GM12878 (cell line): ENCODE data around the gene GPR78. TPM values are rescaled to one million over a fixed set of nuclear protein-coding genes. Genes with fewer than 3 reads are reported as not detected.

ENCODE experiments used
- ATAC-seq: fragments of 200-7000 bp; cut with Tn5 transposase; 3 replicates; pipeline ENCODE4 v1.9.1; 2020; ENCODE audit warnings: mild to moderate bottlenecking, moderate library complexity
- BruUV-seq: library from RNA; stranded (reverse); fragments of 400-500 nt; replicated peaks from 2 replicates; lab custom pipeline; 2021; lab: Mats Ljungman, UMichigan
- CTCF ChIA-PET: fragments of 300-600 bp; sonication (Branson Sonifier 250); formaldehyde crosslinking; extraction: SDS; loops from one replicate; lab custom pipeline; 2021; ENCODE audit warnings: inconsistent platforms; lab: Yijun Ruan, JAX
- POLR2A ChIA-PET: fragments of 350-600 bp; formaldehyde crosslinking; extraction: SDS; loops from one replicate; lab custom pipeline; 2021; ENCODE audit warnings: inconsistent platforms; lab: Charles Lee
- RAD21 ChIA-PET: fragments of 300-600 bp; sonication (Branson Sonifier 250); formaldehyde crosslinking; loops from one replicate; lab custom pipeline; 2023; ENCODE audit warnings: antibody characterized with exemption; ENCODE audit not compliant: unreplicated experiment; lab: Charles Lee
- SMC1A ChIA-PET: fragments of 300-600 bp; sonication (Branson Sonifier 250); formaldehyde crosslinking; loops from one replicate; lab custom pipeline; 2023; ENCODE audit not compliant: unreplicated experiment, uncharacterized antibody; lab: Charles Lee
- DNase-seq: peaks from one replicate; pipeline ENCODE4 v3.0.0-alpha.2; 2011; ENCODE audit warnings: low read depth, low spot score
- FAIRE-seq: peaks from 3 replicates; lab custom pipeline; 2011; peaks lifted over from hg19 to GRCh38; lab: Jason Lieb, UNC
- H2AFZ ChIP-seq: 2 replicates; pipeline ENCODE4 v1.6.0; 2011; ENCODE audit warnings: low read depth, low read length, control low read depth; ENCODE audit not compliant: control insufficient read depth
- H3K27ac ChIP-seq: 2 replicates; pipeline ENCODE4 v1.5.1; 2011; ENCODE audit warnings: control low read depth; ENCODE audit not compliant: control insufficient read depth, insufficient read depth
- H3K27me3 ChIP-seq, 2 experiments: replicated peaks in 1 of 2; 2 replicates each; pipeline versions ENCODE4 v1.6.0 to v1.6.1; 2011; ENCODE audit warnings: low read length in 1 of 2; ENCODE audit not compliant: control insufficient read depth in 2 of 2, insufficient read depth in 2 of 2
- H3K36me3 ChIP-seq, 2 experiments: 2 replicates each; pipeline ENCODE4 v1.5.1; 2011; ENCODE audit warnings: low read length in 1 of 2; ENCODE audit not compliant: control insufficient read depth in 2 of 2, insufficient read depth in 2 of 2
- H3K4me1 ChIP-seq: 2 replicates; pipeline ENCODE4 v1.6.1; 2011; ENCODE audit warnings: mild to moderate bottlenecking, low read length, moderate library complexity, mixed read lengths; ENCODE audit not compliant: control insufficient read depth, insufficient read depth
- H3K4me2 ChIP-seq: 2 replicates; pipeline ENCODE4 v1.6.0; 2011; ENCODE audit warnings: control low read depth; ENCODE audit not compliant: control insufficient read depth, insufficient read depth
- H3K4me3 ChIP-seq: fragments of 200-600 bp; sonication (generic); 2 replicates; pipeline ENCODE4 v1.5.1; 2016
- H3K79me2 ChIP-seq: 2 replicates; pipeline ENCODE4 v1.6.0; 2011; ENCODE audit warnings: low read length; ENCODE audit not compliant: control insufficient read depth, insufficient read depth
- H3K9ac ChIP-seq: 2 replicates; pipeline ENCODE4 v1.8.0; 2011; ENCODE audit warnings: low read length, control low read depth, mixed read lengths; ENCODE audit not compliant: control insufficient read depth, insufficient read depth
- H3K9me3 ChIP-seq: replicated peaks from 3 replicates; pipeline ENCODE4 v1.5.1; 2011; ENCODE audit warnings: mild to moderate bottlenecking, low read length; ENCODE audit not compliant: control insufficient read depth, insufficient read depth
- H4K20me1 ChIP-seq: 2 replicates; pipeline ENCODE4 v1.6.0; 2011; ENCODE audit not compliant: control insufficient read depth, insufficient read depth
- CHD2 ChIP-seq: IDR thresholded peaks from 2 replicates; pipeline ENCODE4 v1.6.1; 2011; ENCODE audit warnings: low read depth, low read length, improper control_type of control experiment, borderline replicate concordance
- CREB1 ChIP-seq: IDR thresholded peaks from 2 replicates; pipeline ENCODE4 v1.6.1; 2012; ENCODE audit warnings: low read depth, mild to moderate bottlenecking, inconsistent platforms
- EP300 ChIP-seq, 2 experiments: fragments of 150-350 bp in 1 of 2; IDR thresholded peaks; 2 replicates each; pipeline ENCODE4 v1.6.1; 2011 to 2012; ENCODE audit warnings: low read depth in 2 of 2, low read length in 2 of 2, borderline replicate concordance in 1 of 2, improper control_type of control experiment in 1 of 2, inconsistent platforms in 1 of 2; ENCODE audit not compliant: control insufficient read depth in 1 of 2
- ESRRA ChIP-seq: IDR thresholded peaks from 2 replicates; pipeline ENCODE4 v1.6.1; 2012; ENCODE audit warnings: mild to moderate bottlenecking, low read length, improper control_type of control experiment
- GABPA ChIP-seq: IDR thresholded peaks from 2 replicates; pipeline ENCODE4 v1.6.1; 2014; ENCODE audit warnings: antibody characterized with exemption, low read depth, mild to moderate bottlenecking, inconsistent platforms
- HDGF ChIP-seq: fragments of 450-650 bp; IDR thresholded peaks from 2 replicates; pipeline ENCODE4 v1.6.1; 2016; ENCODE audit warnings: antibody characterized with exemption
- JUND ChIP-seq: IDR thresholded peaks from 2 replicates; pipeline ENCODE4 v1.6.1; 2012; ENCODE audit warnings: low read depth, mild to moderate bottlenecking, low read length, improper control_type of control experiment, moderate library complexity
- MTA3 ChIP-seq: IDR thresholded peaks from 2 replicates; pipeline ENCODE4 v1.6.1; 2012; ENCODE audit warnings: low read length, inconsistent platforms, borderline replicate concordance
- NKRF ChIP-seq: fragments of 450-650 bp; conservative IDR thresholded peaks from 2 replicates; pipeline ENCODE4 v1.6.1; 2017; ENCODE audit warnings: mild to moderate bottlenecking, moderate library complexity
- PBX3 ChIP-seq: IDR thresholded peaks from 2 replicates; pipeline ENCODE4 v1.6.1; 2011; ENCODE audit warnings: mild to moderate bottlenecking, low read depth, low read length, moderate library complexity; ENCODE audit not compliant: insufficient replicate concordance
- RAD51 ChIP-seq: fragments of 450-650 bp; IDR thresholded peaks from 2 replicates; pipeline ENCODE4 v1.6.1; 2016; ENCODE audit warnings: moderate library complexity, mild to moderate bottlenecking, inconsistent platforms
- SRF ChIP-seq, 2 experiments: IDR thresholded peaks; 2 replicates each; pipeline ENCODE4 v1.6.1; 2011; ENCODE audit warnings: low read depth in 2 of 2, low read length in 2 of 2, mild to moderate bottlenecking in 1 of 2, moderate library complexity in 1 of 2
- YY1 ChIP-seq: IDR thresholded peaks from 2 replicates; pipeline ENCODE4 v1.6.1; 2011; ENCODE audit warnings: low read depth, mild to moderate bottlenecking, low read length
- ZBTB33 ChIP-seq: fragments of 450-650 bp; IDR thresholded peaks from 2 replicates; pipeline ENCODE4 v1.6.1; 2017; ENCODE audit warnings: mild to moderate bottlenecking
- ZNF24 ChIP-seq: fragments of 450-650 bp; IDR thresholded peaks from 2 replicates; pipeline ENCODE4 v1.6.1; 2017; ENCODE audit warnings: antibody characterized with exemption, mild to moderate bottlenecking
- ZNF687 ChIP-seq: fragments of 450-650 bp; IDR thresholded peaks from 2 replicates; pipeline ENCODE4 v1.6.1; 2017; ENCODE audit warnings: mild to moderate bottlenecking, moderate library complexity
- WGBS: methylation state at CpG from one replicate; pipeline ENCODE4 v1.1.6; 2016; ENCODE audit warnings: low lambda C conversion rate; ENCODE audit not compliant: insufficient replicate concordance, insufficient coverage; ENCODE audit errors: missing lambda C conversion rate; 5-methylcytosine and 5-hydroxymethylcytosine counted together
- in situ Hi-C: fragments of 300-500 bp; cut with MboI; formaldehyde crosslinking; loops from 9 replicates; pipeline ENCODE4 v1.14.3; 2018; ENCODE audit warnings: mixed read lengths
- intact Hi-C: fragments of 100-400 bp; cut with micrococcal nuclease; formaldehyde crosslinking; loops from one replicate; pipeline ENCODE4 v1.14.2; 2022; ENCODE audit not compliant: unreplicated experiment
- polyA plus RNA-seq, 11 experiments: library from polyadenylated mRNA; depleted of rRNA in 4 of 11; unstranded in 6 of 11; stranded (reverse) in 5 of 11; fragments of >200 nt; fragmentation: Nextera tagmentation in 4 of 11; fragmentation: Illumina TruSeq in 1 of 11; extraction: Ambion mirVana in 4 of 11; extraction: Trizol in 1 of 11; gene quantifications; 1 replicate in 1 of 11; 2 replicates in 10 of 11; pipeline versions ENCODE4 v1.2.1 to v1.2.3, GENCODE V29; 2011 to 2016; ENCODE audit warnings: inconsistent platforms in 2 of 11, missing spikeins in 2 of 11, low read depth in 1 of 11
- total RNA-seq, 4 experiments: library from RNA; depleted of rRNA in 3 of 4; stranded (reverse); fragments of >200 nt in 3 of 4; fragmentation: Illumina TruSeq in 1 of 4; extraction: Trizol in 1 of 4; gene quantifications; 2 replicates each; pipeline versions ENCODE4 v1.2.1 to v1.2.3, GENCODE V29; 2013 to 2021

GPR78 gene
- total and polyA plus RNA-seq, 10 of the 15 experiments (the other 5 are each of a cell fraction or from before 2014, with no cell fraction given), result 0.03 TPM; not detected in 9

DNA sequence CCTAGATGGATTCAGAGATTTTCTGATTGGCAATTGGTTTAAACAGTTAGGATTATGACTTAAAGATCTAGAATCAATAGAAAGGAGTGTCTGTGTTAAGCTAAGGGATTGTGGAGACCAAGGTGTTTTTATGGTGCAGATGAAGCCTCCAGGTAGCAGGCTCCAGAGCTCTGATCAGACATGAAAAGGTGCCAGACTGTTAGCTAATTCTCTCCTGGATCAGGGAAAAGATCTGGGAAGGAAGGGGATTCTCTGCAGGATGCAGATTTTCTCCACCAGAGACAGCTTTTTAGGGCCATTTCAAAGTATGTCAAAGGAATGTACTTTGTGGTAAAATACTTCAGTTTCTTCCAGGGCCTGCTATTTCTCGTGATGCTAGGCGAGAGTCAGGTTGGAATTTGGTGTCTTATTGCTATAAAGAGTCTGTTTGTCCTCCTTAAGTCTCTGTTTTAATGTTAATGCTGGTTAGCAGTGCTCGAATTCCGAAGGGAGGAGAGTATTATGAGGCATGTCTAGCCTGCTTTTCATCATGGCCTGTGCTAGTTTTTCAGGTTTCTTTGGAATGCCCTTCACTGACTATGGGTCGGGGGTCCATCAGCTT is 12.0 kb upstream of the GPR78 start:
- no peaks in the 10 kb centered on the region for H3K79me2 ChIP-seq
- H3K27me3 ChIP-seq, result no peaks in the 10 kb centered on the region
- H4K20me1 ChIP-seq, result no peaks in the 10 kb centered on the region
- H3K27ac ChIP-seq, result no peak overlapping the region
- intact Hi-C loops (no loop called here), in situ Hi-C loops (no loop called here)
- ChIA-PET SMC1A (no interaction called here), CTCF (interaction anchor here (0.6 to 1.2 kb wide), 2 partner anchors 104 to 236 kb away, joined by 3 read pairs; no protein-coding TSS in a partner anchor), POLR2A (no interaction called here), RAD21 (no interaction called here)
- no peak for ATAC-seq
- no peaks in the 10 kb centered on the region for H3K9me3 ChIP-seq
- no peak overlapping the region for H3K9ac ChIP-seq
- H2AFZ ChIP-seq, result no peak overlapping the region
- FAIRE-seq, result no peak
- no peak overlapping the region for H3K4me2 ChIP-seq
- no peaks in the 10 kb centered on the region for H3K36me3 ChIP-seq
- no TSS peak for BruUV-seq
- WGBS, result 19% methylated on average over 5 of the region's 5 CpGs
- no peak for DNase-seq
- H3K4me1 ChIP-seq, result no peaks in the 10 kb centered on the region
- no peak overlapping the region for H3K4me3 ChIP-seq
- TF ChIP-seq JUND, result no peak
- TF ChIP-seq ESRRA, result no peak
- TF ChIP-seq ZNF24, result no peak
- no peak for TF ChIP-seq EP300 (IDR thresholded peaks at IDR 0.05; ENCODE audit: borderline replicate concordance in 1 of 2, control insufficient read depth in 1 of 2, low read depth in 2 of 2, low read length in 2 of 2)
- no peak for TF ChIP-seq CREB1
- no peak for TF ChIP-seq NKRF
- TF ChIP-seq HDGF, result no peak
- TF ChIP-seq RAD51, result no peak
- TF ChIP-seq MTA3, result no peak
- TF ChIP-seq ZNF687, result no peak
- TF ChIP-seq ZBTB33, result no peak
- TF ChIP-seq PBX3, result no peak
- TF ChIP-seq SRF (IDR thresholded peaks at IDR 0.05; ENCODE audit: low read depth in 2 of 2, low read length in 2 of 2), result no peak
- TF ChIP-seq CHD2, result no peak
- no peak for TF ChIP-seq YY1
- TF ChIP-seq GABPA, result no peak
